GM18907 (cell line): ENCODE data around the gene TSC22D2.

Experiments
- ATAC-seq: cut with Tn5 transposase; IDR thresholded peaks from one replicate; pipeline ENCODE4 v1.9.1; 2021; ENCODE audit warnings: mild to moderate bottlenecking, moderate library complexity; ENCODE audit not compliant: unreplicated experiment

Gene TSC22D2

GRCh38 chr3:150384296-150385212 is 23.5 kb upstream of the TSC22D2 start:
- peak; percentile 98 for ATAC-seq

GRCh38 chr3:150385296-150386242 is 22.5 kb upstream of the TSC22D2 start:
- ATAC-seq: peak; percentile 51

GRCh38 chr3:150388498-150389418 is 19.3 kb upstream of the TSC22D2 start:
- no peak for ATAC-seq

GRCh38 chr3:150390087-150390486 is 18.0 kb upstream of the TSC22D2 start:
- no peak for ATAC-seq

GRCh38 chr3:150391161-150391560 is 16.9 kb upstream of the TSC22D2 start:
- no peak for ATAC-seq

GRCh38 chr3:150393745-150394144 is 14.4 kb upstream of the TSC22D2 start:
- no peak for ATAC-seq

- no peak for ATAC-seq
Measured at GRCh38 chr3:150394606-150395005, 13.5 kb upstream of the TSC22D2 start.

GRCh38 chr3:150396491-150396890 is 11.6 kb upstream of the TSC22D2 start:
- ATAC-seq: no peak

GRCh38 chr3:150396956-150397550 is 11.0 kb upstream of the TSC22D2 start:
- ATAC-seq: no peak

GRCh38 chr3:150399060-150399459 is 9.0 kb upstream of the TSC22D2 start:
- ATAC-seq: no peak

GRCh38 chr3:150401285-150401684 is 6.8 kb upstream of the TSC22D2 start:
- no peak for ATAC-seq

- no peak for ATAC-seq
Measured at GRCh38 chr3:150402217-150402616, 5.9 kb upstream of the TSC22D2 start.

GRCh38 chr3:150404023-150404422 is 4.1 kb upstream of the TSC22D2 start:
- ATAC-seq: no peak

- no peak for ATAC-seq
Measured at GRCh38 chr3:150407051-150407807, 869 bp upstream of the TSC22D2 start.

GRCh38 chr3:150407808-150408220 is 284 bp upstream of the TSC22D2 start:
- ATAC-seq: peak; percentile 15

GRCh38 chr3:150409125-150409511 is 1.0 kb downstream of the TSC22D2 start:
- peak; percentile 0 for ATAC-seq

- ATAC-seq: peak; percentile 35
Measured at GRCh38 chr3:150409512-150410310, 1.6 kb downstream of the TSC22D2 start.

- ATAC-seq: no peak
Measured at GRCh38 chr3:150410311-150411105, 2.4 kb downstream of the TSC22D2 start.
